GM21737 (cell line): ENCODE results near the gene CLDN11.

ENCODE experiments used
- ATAC-seq: cut with Tn5 transposase; IDR thresholded peaks from one replicate; pipeline ENCODE4 v1.9.1; 2021; ENCODE audit warnings: mild to moderate bottlenecking, moderate library complexity; ENCODE audit not compliant: unreplicated experiment

The CLDN11 gene

GRCh38 chr3:170469151-170470062 lies 50.7 kb downstream of the CLDN11 start:
- no peak for ATAC-seq

DNA sequence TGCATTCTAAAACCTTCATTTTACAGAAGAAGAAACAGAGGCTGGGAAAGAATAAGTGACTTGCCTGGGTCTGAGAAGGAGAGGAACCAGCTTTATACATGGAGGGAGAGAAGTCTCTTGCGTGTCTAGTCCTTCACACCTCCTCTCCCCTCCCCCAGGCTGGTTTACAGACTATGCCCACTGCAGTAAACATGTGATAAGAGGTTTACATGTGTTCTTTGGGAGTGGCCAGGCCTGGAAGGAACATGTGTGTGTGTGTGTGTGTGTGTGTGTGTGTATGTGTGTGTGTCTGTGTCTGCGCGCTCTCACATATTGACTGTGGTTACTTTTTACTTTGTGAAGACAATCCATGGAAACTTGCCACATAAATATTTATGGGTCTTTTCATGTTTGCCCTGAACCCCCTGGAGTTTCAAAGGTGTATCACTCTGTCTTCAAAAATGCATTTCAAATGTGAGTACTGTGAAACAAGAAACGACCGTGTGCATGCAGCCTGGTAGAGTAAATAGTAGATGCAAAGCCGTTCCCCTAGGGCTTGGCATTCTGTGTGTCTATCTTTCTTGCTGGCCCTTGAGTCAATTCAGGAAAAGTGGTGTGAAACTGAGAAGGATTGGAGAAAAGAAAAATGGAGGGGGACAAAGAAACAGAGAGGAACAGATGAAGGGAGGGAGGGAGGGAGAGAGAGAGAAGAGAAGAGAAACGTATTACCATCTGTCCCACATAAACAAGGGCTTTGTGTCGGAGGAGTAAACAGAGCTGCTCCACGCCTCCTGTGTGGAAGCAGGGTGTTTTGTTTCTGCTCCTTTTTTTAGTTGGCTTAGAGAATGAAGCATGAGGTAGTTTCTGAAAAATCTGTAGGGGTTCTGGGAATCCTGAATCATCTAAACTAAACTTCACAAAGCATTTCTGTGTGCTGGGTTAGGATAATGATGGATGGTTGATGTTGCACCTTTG lies 51.7 kb downstream of the CLDN11 start:
- no peak for ATAC-seq

DNA sequence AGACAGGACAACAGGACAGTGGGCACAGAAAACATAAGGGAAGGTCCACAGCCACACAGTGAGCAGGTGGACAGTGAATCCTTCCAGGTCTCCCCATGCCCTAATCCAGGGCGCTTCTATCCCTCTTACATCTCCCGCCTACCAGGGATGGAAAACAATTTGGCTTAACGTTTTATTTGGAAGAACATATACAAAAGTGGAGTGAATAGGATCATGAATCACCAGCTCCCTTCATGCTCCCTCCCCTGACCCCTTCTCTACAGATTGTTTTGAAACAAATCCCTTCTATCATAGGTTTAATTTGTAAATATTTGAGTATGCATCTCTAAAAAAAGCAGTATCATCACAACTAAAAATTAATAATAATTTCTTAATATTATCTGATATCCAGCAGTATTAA lies 52.5 kb downstream of the CLDN11 start:
- no peak for ATAC-seq

GRCh38 chr3:170473358-170473757 lies 54.7 kb downstream of the CLDN11 start:
- no peak for ATAC-seq

DNA sequence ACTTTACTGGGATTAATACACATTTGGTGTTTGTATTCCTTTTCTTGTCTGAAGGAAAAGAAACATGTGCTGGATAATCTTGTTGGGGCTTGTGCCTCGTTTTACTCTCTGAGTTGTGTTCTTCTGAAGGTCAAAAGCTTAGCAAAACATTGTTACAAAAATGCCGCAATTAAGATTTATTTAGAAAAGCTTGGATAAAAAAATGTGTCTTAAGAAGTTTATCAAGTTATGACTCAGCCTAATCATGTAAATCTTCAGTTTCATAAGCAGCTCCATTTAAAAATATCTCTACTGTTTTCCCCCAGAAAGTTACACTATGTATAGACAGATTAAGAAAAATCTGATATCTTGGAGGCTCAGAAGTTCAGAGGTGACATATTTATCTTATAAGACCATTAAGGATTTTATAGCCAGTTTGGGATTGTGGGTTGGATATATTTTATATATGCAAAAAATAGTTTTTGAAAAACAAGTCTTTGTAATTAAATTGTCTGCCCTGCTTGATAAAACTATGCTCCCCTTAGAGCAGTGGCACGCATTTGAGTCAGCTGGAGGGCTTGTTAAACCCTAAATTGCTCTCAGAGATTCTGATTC lies 56.5 kb downstream of the CLDN11 start:
- ATAC-seq: no peak

- ATAC-seq: no peak
These were observed 57.6 kb downstream of the CLDN11 start for GRCh38 chr3:170476291-170476690.

GRCh38 chr3:170477395-170477794 lies 58.7 kb downstream of the CLDN11 start:
- no peak for ATAC-seq

- no peak for ATAC-seq
These were observed 61.4 kb downstream of the CLDN11 start for GRCh38 chr3:170480111-170480510.

- no peak for ATAC-seq
These were observed 63.5 kb downstream of the CLDN11 start for GRCh38 chr3:170482199-170482598.

DNA sequence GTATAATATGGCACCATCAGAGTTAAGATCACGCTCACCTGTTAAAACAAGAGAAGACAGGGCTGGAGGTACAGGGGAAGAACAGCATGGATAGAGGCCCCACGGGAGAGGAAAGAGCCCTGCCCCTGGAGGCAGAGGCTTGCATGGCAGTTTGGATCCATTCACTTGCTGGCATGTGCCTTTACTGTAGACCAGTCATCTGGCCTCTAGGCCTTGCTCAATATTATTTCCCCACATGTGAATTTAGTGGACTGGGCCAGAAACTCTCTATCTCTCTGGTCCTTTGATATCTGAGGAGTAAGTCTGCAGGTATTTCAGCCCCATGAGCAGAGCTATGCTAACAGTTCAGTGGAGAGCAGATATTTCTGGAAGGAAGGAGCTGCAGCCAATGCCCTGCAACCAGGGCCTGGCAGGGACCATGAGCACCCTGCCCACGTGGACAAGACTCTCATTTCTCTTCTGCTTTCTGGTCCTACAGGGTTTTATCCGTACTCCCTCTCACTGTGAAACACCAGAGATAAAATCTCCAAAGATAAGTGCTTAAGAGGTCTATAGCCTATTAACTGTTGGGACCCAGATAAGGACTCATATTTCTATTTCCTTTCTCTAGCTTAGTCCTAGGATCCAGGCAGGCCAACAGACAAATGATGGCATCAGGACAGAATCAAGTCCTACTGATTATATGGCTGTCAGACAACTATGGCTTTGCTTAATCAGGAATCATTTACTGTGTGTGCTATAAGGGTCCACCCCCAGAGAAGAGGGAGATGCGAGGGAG lies 65.0 kb downstream of the CLDN11 start:
- ATAC-seq: no peak
